Endothelial cell of umbilical vein (primary cell): Measurements from ENCODE around the gene NAXE. TPM values are rescaled to one million over a fixed set of nuclear protein-coding genes. Genes with fewer than 3 reads are reported as not detected.

Experiments used
- BruUV-seq: library from RNA; stranded (reverse); fragments of 400-500 nt; replicated peaks from 2 replicates; lab custom pipeline; 2021; lab: Mats Ljungman, UMichigan
- CTCF ChIA-PET: fragments of 300-600, 350-600 bp; sonication (Branson Sonifier 250); formaldehyde crosslinking; loops from one replicate; lab custom pipeline; 2021; ENCODE audit warnings: antibody characterized with exemption, inconsistent platforms; lab: Charles Lee
- POLR2A ChIA-PET: fragments of 300-600, 350-600 bp; sonication (Branson Sonifier 250); formaldehyde crosslinking; loops from one replicate; lab custom pipeline; 2021; ENCODE audit warnings: antibody characterized with exemption, inconsistent platforms; lab: Charles Lee
- DNase-seq: peaks from one replicate; pipeline ENCODE4 v3.0.0-alpha.2; 2011; ENCODE audit warnings: low read depth, low spot score
- FAIRE-seq: peaks from 2 replicates; lab custom pipeline; 2011; peaks lifted over from hg19 to GRCh38; lab: Jason Lieb, UNC
- H2AFZ ChIP-seq: 2 replicates; pipeline ENCODE4 v1.6.0; 2012; ENCODE audit warnings: low read depth, low read length, control low read depth, inconsistent platforms
- H3K27ac ChIP-seq: 2 replicates; pipeline ENCODE4 v1.5.1; 2011; ENCODE audit warnings: low read depth, mild to moderate bottlenecking, control low read depth, low read length, moderate library complexity; ENCODE audit not compliant: insufficient read depth
- H3K27me3 ChIP-seq, 2 experiments: 2 replicates each; pipeline versions ENCODE4 v1.6.0 to v1.6.1; 2011; ENCODE audit warnings: low read length in 2 of 2, mixed read lengths in 1 of 2; ENCODE audit not compliant: control insufficient read depth in 2 of 2, insufficient read depth in 2 of 2
- H3K36me3 ChIP-seq, 2 experiments: 2 replicates in 1 of 2; 3 replicates in 1 of 2; pipeline ENCODE4 v1.5.1; 2011; ENCODE audit warnings: low read length in 2 of 2, mild to moderate bottlenecking in 1 of 2, moderate library complexity in 1 of 2; ENCODE audit not compliant: control insufficient read depth in 2 of 2, insufficient read depth in 2 of 2; ENCODE audit errors: extremely low read depth in 1 of 2
- H3K4me1 ChIP-seq: 3 replicates; pipeline ENCODE4 v1.5.1; 2011; ENCODE audit warnings: mild to moderate bottlenecking, low read length; ENCODE audit not compliant: control insufficient read depth, insufficient read depth; ENCODE audit errors: extremely low read depth
- H3K4me2 ChIP-seq: 2 replicates; pipeline ENCODE4 v1.6.1; 2011; ENCODE audit warnings: low read length, control low read depth, mixed read lengths; ENCODE audit not compliant: insufficient read depth
- H3K4me3 ChIP-seq, 3 experiments: fragments of 200-600 bp in 1 of 3; sonication (generic), shearing (Covaris generic) in 1 of 3; replicated peaks in 1 of 3; 2 replicates each; pipeline ENCODE4 v1.5.1; 2011 to 2016; ENCODE audit warnings: control low read depth in 3 of 3, low read length in 3 of 3, mild to moderate bottlenecking in 2 of 3, inconsistent platforms in 1 of 3, low read depth in 1 of 3, moderate library complexity in 1 of 3; ENCODE audit not compliant: insufficient read depth in 1 of 3
- H3K79me2 ChIP-seq: 2 replicates; pipeline ENCODE4 v1.6.0; 2012; ENCODE audit warnings: low read length, inconsistent platforms; ENCODE audit not compliant: control insufficient read depth, insufficient read depth
- H3K9ac ChIP-seq: replicated peaks from 2 replicates; pipeline ENCODE3; 2011; ENCODE audit warnings: low read length, control low read depth; ENCODE audit not compliant: insufficient read depth; ENCODE audit errors: extremely low read depth
- H3K9me1 ChIP-seq: replicated peaks from 3 replicates; pipeline ENCODE4 v1.6.0; 2011; ENCODE audit warnings: mild to moderate bottlenecking, low read length; ENCODE audit not compliant: control insufficient read depth, insufficient read depth; ENCODE audit errors: extremely low read depth
- H3K9me3 ChIP-seq: replicated peaks from 2 replicates; pipeline ENCODE4 v1.5.1; 2012; ENCODE audit warnings: low read length, inconsistent platforms; ENCODE audit not compliant: control insufficient read depth, insufficient read depth
- H4K20me1 ChIP-seq: replicated peaks from 2 replicates; pipeline ENCODE3; 2011; ENCODE audit warnings: mild to moderate bottlenecking, low read length; ENCODE audit not compliant: control insufficient read depth, insufficient read depth; ENCODE audit errors: extremely low read depth
- CTCF ChIP-seq, 2 donors: IDR thresholded peaks; 1 replicate in 1 of 2; 2 replicates in 1 of 2; pipeline ENCODE4 v1.5.1; 2011; ENCODE audit warnings: low read length in 2 of 2, mild to moderate bottlenecking in 2 of 2, moderate library complexity in 2 of 2, control low read depth in 1 of 2, inconsistent platforms in 1 of 2, low read depth in 1 of 2; ENCODE audit not compliant: insufficient read depth in 1 of 2; ENCODE audit errors: extremely low read depth in 1 of 2
- EZH2 ChIP-seq: IDR thresholded peaks from 2 replicates; pipeline ENCODE4 v1.6.1; 2012; ENCODE audit warnings: borderline replicate concordance, low read depth, mild to moderate bottlenecking, moderate library complexity, low read length, inconsistent platforms; ENCODE audit not compliant: severe bottlenecking
- FOS ChIP-seq: IDR thresholded peaks from 2 replicates; pipeline ENCODE4 v1.6.1; 2011; ENCODE audit warnings: mild to moderate bottlenecking, low read length, moderate library complexity, borderline replicate concordance; ENCODE audit not compliant: insufficient read depth
- GATA2 ChIP-seq: IDR thresholded peaks from 2 replicates; pipeline ENCODE4 v1.7.0; 2011; ENCODE audit warnings: low read depth, mild to moderate bottlenecking, moderate library complexity, mixed read lengths, low read length; ENCODE audit not compliant: insufficient read length, insufficient read depth
- JUN ChIP-seq: IDR thresholded peaks from 2 replicates; pipeline ENCODE4 v1.6.1; 2011; ENCODE audit warnings: borderline replicate concordance, low read depth; ENCODE audit not compliant: insufficient read length, insufficient read depth
- MAX ChIP-seq: IDR thresholded peaks from 2 replicates; pipeline ENCODE4 v1.6.1; 2011; ENCODE audit not compliant: insufficient read depth, insufficient read length
- MYC ChIP-seq: IDR thresholded peaks from one replicate; pipeline ENCODE4 v1.6.1; 2011; ENCODE audit warnings: mild to moderate bottlenecking, low read depth, low read length
- POLR2A ChIP-seq: IDR thresholded peaks from 2 replicates; pipeline ENCODE4 v1.6.1; 2012; ENCODE audit warnings: low read depth, mild to moderate bottlenecking, control low read depth, low read length
- POLR2AphosphoS5 ChIP-seq: IDR thresholded peaks from 2 replicates; pipeline ENCODE4 v1.6.1; 2012; ENCODE audit warnings: low read depth, mild to moderate bottlenecking, control low read depth, low read length, moderate library complexity; ENCODE audit not compliant: insufficient read depth
- dilution Hi-C: fragments of 300-500 bp; cut with MboI; formaldehyde crosslinking; loops from one replicate; pipeline ENCODE4 v1.15.0; 2019; ENCODE audit warnings: low sequenced_read_pairs; ENCODE audit not compliant: extremely low pct_ligation_motif_present
- intact Hi-C: fragments of 100-400 bp; cut with micrococcal nuclease; formaldehyde crosslinking; loops from one replicate; pipeline ENCODE4 v1.10.0; 2022
- polyA plus RNA-seq, 4 experiments: library from polyadenylated mRNA; depleted of rRNA in 3 of 4; stranded (reverse) in 3 of 4; unstranded in 1 of 4; fragments of >200 nt; gene quantifications; 2 replicates each; pipeline versions ENCODE4 v1.2.1 to v1.2.3, GENCODE V29; 2011 to 2012; ENCODE audit warnings: missing spikeins in 1 of 4
- total RNA-seq: library from RNA; stranded (reverse); gene quantifications from 2 replicates; pipeline ENCODE4 v1.2.3, GENCODE V29; 2021

NAXE gene
- total and polyA plus RNA-seq, 2 donors (not counting 3 experiments of a cell fraction or from before 2014, with no cell fraction given): 76.2 to 187 TPM

GRCh38 chr1:156551869-156552268 is 39.7 kb upstream of the NAXE start:
- Histone ChIP-seq H3K9me1 (no peaks in the 10 kb centered on the region), H3K4me2 (no peak overlapping the region), H3K36me3 (peaks cover 12 to 26% of the 10 kb centered on the region in 2 experiments), H3K27me3 (no peaks in the 10 kb centered on the region), H3K79me2 (no peaks in the 10 kb centered on the region), H4K20me1 (no peaks in the 10 kb centered on the region), H2AFZ (no peak overlapping the region), H3K4me1 (no peaks in the 10 kb centered on the region), H3K4me3 (no peak overlapping the region), H3K27ac (no peak overlapping the region), H3K9ac (no peak overlapping the region), H3K9me3 (no peaks in the 10 kb centered on the region)
- ChIA-PET CTCF (interaction anchor here (2.5 kb wide), 1 partner anchor 71 kb away, joined by 14 read pairs; no protein-coding TSS in a partner anchor), POLR2A (no interaction called here)
- dilution Hi-C loops: no loop called here
- intact Hi-C loops: no loop called here
- DNase-seq (no peak), FAIRE-seq (no peak)
- BruUV-seq: no TSS peak
- TF ChIP-seq EZH2: no peak
- no peak for TF ChIP-seq GATA2
- no peak for TF ChIP-seq POLR2AphosphoS5
- TF ChIP-seq MYC: no peak
- TF ChIP-seq JUN: no peak
- TF ChIP-seq FOS: no peak
- no peak for TF ChIP-seq CTCF (IDR thresholded peaks at IDR 0.05; ENCODE audit: extremely low read depth in 1 of 2, insufficient read depth in 1 of 2, low read depth in 1 of 2, low read length in 2 of 2)
- no peak for TF ChIP-seq POLR2A
- no peak for TF ChIP-seq MAX
